Peyer's patch (tissue), 4 donors: ENCODE results near the gene SMURF1. TPM values are rescaled to one million over a fixed set of nuclear protein-coding genes. Genes with fewer than 3 reads are reported as not detected.

Experiments used
- DNase-seq, 3 donors: peaks; one replicate each; pipeline ENCODE4 v3.0.0-alpha.2; 2017 to 2019
- H3K27ac ChIP-seq, 4 donors: fragments of 200-600 bp; sonication (generic); one replicate each; pipeline ENCODE4 v1.5.1; 2016 to 2019
- H3K27me3 ChIP-seq, 2 donors: fragments of 200-600 bp; sonication (generic); one replicate each; pipeline ENCODE4 v1.5.1; 2019
- H3K36me3 ChIP-seq, 3 donors: fragments of 200-600 bp; sonication (generic); one replicate each; pipeline ENCODE4 v1.5.1; 2016 to 2019
- H3K4me1 ChIP-seq, 4 donors: fragments of 200-600 bp; sonication (generic); one replicate each; pipeline ENCODE4 v1.5.1; 2016 to 2019
- H3K4me3 ChIP-seq, 4 donors: fragments of 200-600 bp; sonication (generic); 1 replicate in 3 of 4; 2 replicates in 1 of 4; pipeline ENCODE4 v1.5.1; 2016 to 2019; ENCODE audit warnings: mild to moderate bottlenecking in 1 of 4
- H3K9me3 ChIP-seq, 4 donors: fragments of 200-600 bp; sonication (generic); one replicate each; pipeline ENCODE4 v1.5.1; 2016 to 2019; ENCODE audit warnings: mild to moderate bottlenecking in 1 of 4
- CTCF ChIP-seq, 6 experiments: fragments of 450-650 bp in 4 of 6; fragments of 200-600 bp in 2 of 6; sonication (generic) in 1 of 6; IDR thresholded peaks; one replicate each; pipeline ENCODE4 v1.5.1; 2017 to 2019; ENCODE audit warnings: antibody characterized with exemption in 6 of 6, mild to moderate bottlenecking in 3 of 6, moderate library complexity in 1 of 6
- POLR2A ChIP-seq, 2 donors: fragments of 450-650 bp; IDR thresholded peaks; one replicate each; pipeline ENCODE4 v1.5.1; 2017; ENCODE audit warnings: antibody characterized with exemption in 2 of 2, mild to moderate bottlenecking in 2 of 2, moderate library complexity in 2 of 2
- total RNA-seq, 4 donors: library from RNA; depleted of rRNA; stranded (reverse); fragments of >200 nt; gene quantifications; one replicate each; pipeline ENCODE4 v1.1.0, GENCODE V29; 2016

The SMURF1 gene
- total RNA-seq, 4 donors from 2014 or later, result 17.2 to 85.0 (median 43.0) TPM

DNA sequence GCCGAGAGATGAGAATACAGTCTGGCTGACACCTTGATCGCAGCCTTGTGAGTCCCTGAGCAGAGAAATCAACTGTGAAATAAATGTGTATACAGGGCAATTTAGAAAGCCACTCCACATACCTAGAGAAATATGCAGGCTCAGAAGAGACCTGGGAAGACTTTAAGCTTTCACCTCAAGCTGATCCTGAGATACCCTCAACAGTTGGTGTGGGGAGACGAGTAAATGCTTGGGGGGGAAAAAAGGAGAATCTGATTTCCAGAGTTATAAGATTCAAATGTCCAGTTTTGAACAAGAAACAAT is 123.5 kb downstream of the SMURF1 start:
- H3K36me3 ChIP-seq, result peaks cover 0 to 16% (median 0%) of the 10 kb centered on the region in 3 donors
- H3K27ac ChIP-seq, result no peak overlapping the region
- no peaks in the 10 kb centered on the region for H3K27me3 ChIP-seq
- H3K9me3 ChIP-seq, result no peaks in the 10 kb centered on the region
- no peak overlapping the region for H3K4me3 ChIP-seq
- H3K4me1 ChIP-seq, result no peaks in the 10 kb centered on the region
- no peak for DNase-seq
- TF ChIP-seq CTCF (IDR thresholded peaks at IDR 0.05), result no peak
- no peak for TF ChIP-seq POLR2A (IDR thresholded peaks at IDR 0.05)

- TF ChIP-seq CTCF (IDR thresholded peaks at IDR 0.05), result no peak
- TF ChIP-seq POLR2A (IDR thresholded peaks at IDR 0.05), result no peak
- peak in 2 of 3 donors; percentile 6 to 14 for DNase-seq
- Histone ChIP-seq H3K36me3 (peaks cover 0 to 20% (median 0%) of the 10 kb centered on the region in 3 donors), H3K9me3 (no peaks in the 10 kb centered on the region), H3K4me1 (no peaks in the 10 kb centered on the region), H3K4me3 (no peak overlapping the region), H3K27me3 (no peaks in the 10 kb centered on the region), H3K27ac (no peak overlapping the region)
Observed at GRCh38 chr7:99019523-99020412, 124.1 kb downstream of the SMURF1 start.

- DNase-seq, result peak in 1 of 3 donors; percentile 10
- Histone ChIP-seq H3K9me3 (no peaks in the 10 kb centered on the region), H3K4me1 (no peaks in the 10 kb centered on the region), H3K27me3 (no peaks in the 10 kb centered on the region), H3K27ac (no peak overlapping the region), H3K4me3 (no peak overlapping the region), H3K36me3 (peaks cover 0 to 56% (median 0%) of the 10 kb centered on the region in 3 donors)
- TF ChIP-seq CTCF (IDR thresholded peaks at IDR 0.05), result no peak
- no peak for TF ChIP-seq POLR2A (IDR thresholded peaks at IDR 0.05)
Observed at GRCh38 chr7:99016196-99016595, 127.7 kb downstream of the SMURF1 start.

DNA sequence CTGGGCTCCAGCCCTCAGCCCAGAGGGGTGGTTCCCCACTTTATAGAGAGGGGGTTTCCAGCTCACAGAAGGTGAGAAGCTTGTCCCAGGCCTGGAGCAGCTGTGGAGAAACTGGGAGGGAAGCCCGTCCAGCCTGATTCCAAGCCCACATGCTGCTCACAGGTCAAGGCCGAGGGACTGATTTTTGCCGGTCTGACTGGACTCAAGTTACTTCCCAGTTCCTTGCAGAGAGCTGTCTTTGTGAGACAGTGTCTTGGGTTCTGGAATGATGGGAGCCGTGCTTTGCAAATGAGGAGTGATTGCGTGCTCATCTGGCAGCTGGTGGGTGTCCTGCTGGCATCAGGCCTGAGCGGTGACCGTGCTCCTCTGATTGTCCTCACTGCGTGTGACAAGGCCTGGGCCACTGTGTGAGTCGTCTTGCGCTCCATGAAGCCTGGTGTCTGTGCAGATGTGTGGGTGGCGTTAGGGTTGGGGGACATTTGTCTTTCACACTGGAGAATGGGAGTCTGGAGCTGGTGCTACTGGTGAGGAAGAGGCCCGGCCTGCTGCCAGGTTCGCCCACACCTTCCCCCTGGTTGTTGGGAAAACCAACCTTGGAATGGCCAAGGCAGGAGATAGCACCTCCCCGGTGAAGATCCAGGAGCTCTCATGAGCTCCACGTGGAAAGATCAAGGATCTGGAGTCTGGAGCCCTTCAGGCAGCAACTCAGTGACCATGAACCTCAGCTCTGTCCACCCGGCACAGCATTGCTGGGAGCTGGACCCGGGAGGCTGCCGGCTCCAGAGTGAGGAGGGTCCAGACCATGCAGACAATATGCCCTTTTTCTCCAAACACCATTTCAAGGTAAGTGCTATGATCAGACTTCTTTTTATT is 129.6 kb downstream of the SMURF1 start:
- H3K4me1 ChIP-seq, result no peaks in the 10 kb centered on the region
- no peak overlapping the region for H3K4me3 ChIP-seq
- no peaks in the 10 kb centered on the region for H3K27me3 ChIP-seq
- peak in 2 of 3 donors; percentile 1 to 26 for DNase-seq
- peaks cover 0 to 61% (median 0%) of the 10 kb centered on the region in 3 donors for H3K36me3 ChIP-seq
- no peak for TF ChIP-seq CTCF (IDR thresholded peaks at IDR 0.05)
- TF ChIP-seq POLR2A (IDR thresholded peaks at IDR 0.05), result no peak
- no peak overlapping the region for H3K27ac ChIP-seq
- H3K9me3 ChIP-seq, result no peaks in the 10 kb centered on the region

DNA sequence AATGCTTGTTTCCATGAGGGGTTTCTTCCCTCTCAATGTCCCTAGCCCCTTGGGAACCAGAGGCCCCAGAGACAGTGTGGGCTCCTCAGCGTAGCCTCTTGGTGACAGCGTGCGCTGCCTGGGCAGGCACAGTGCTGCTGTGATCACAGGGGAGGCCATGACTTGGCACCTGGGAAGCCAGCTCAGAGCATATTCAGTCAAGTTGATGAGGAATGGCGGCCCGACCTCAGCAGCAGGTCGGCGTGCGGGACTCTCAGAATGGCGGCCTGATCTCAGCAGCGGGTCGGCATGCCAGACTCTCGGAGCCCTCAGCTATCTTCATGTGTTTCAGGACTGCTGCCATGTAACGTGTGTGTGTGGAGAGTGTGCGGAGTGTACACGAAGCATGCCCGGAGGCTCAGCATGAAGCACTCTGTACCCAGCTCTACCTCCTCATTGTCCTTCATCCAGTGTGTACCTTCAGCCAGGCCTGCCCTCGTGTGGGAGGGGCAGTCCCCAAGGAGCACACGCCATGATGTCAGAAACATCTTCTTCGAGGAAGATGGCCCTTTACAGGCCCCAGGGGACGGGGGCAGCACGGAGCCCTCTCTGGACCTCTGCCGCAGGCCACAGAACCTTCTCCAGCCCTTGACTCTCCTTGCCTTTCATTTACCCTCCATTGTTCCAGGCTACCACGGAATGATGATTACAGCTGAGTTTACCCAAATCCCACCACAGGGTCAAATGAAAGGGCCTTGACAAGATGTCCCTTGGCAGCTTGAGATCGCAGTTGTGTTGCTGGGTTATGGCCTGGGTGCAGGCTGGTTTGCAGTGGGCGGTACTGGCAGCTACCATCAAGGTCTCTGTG is 130.4 kb downstream of the SMURF1 start:
- peak in 1 of 3 donors; percentile 44 for DNase-seq
- Histone ChIP-seq H3K4me3 (no peak overlapping the region), H3K36me3 (peaks cover 0 to 70% (median 0%) of the 10 kb centered on the region in 3 donors)

More for the DNA sequence above, 130.4 kb downstream of the SMURF1 start:
- H3K27me3 ChIP-seq, result no peaks in the 10 kb centered on the region
- H3K27ac ChIP-seq, result no peak overlapping the region
- TF ChIP-seq POLR2A (IDR thresholded peaks at IDR 0.05), result no peak
- no peak for TF ChIP-seq CTCF (IDR thresholded peaks at IDR 0.05)
- no peaks in the 10 kb centered on the region for H3K4me1 ChIP-seq
- no peaks in the 10 kb centered on the region for H3K9me3 ChIP-seq
